Endothelial cell (in vitro differentiated cells): Measurements from ENCODE around the gene NCAN. TPM values are rescaled to one million over a fixed set of nuclear protein-coding genes. Genes with fewer than 3 reads are reported as not detected.

Source experiments
- DNase-seq: peaks from one replicate; pipeline ENCODE4 v3.0.0; 2021; ENCODE audit warnings: low spot score
- H3K27ac Mint-ChIP-seq: one replicate; pipeline ENCODE4 v1.8.0; 2021; ENCODE audit warnings: mixed read lengths, inconsistent platforms; ENCODE audit not compliant: unreplicated experiment
- H3K27me3 Mint-ChIP-seq: one replicate; pipeline ENCODE4 v1.8.0; 2021; ENCODE audit warnings: mild to moderate bottlenecking, moderate library complexity, mixed read lengths, inconsistent platforms; ENCODE audit not compliant: unreplicated experiment
- H3K36me3 Mint-ChIP-seq: one replicate; pipeline ENCODE4 v1.8.0; 2021; ENCODE audit warnings: mild to moderate bottlenecking, low read depth, mixed read lengths, inconsistent platforms; ENCODE audit not compliant: unreplicated experiment
- H3K4me1 Mint-ChIP-seq: one replicate; pipeline ENCODE4 v1.8.0; 2021; ENCODE audit warnings: mild to moderate bottlenecking, mixed read lengths, inconsistent platforms; ENCODE audit not compliant: unreplicated experiment
- H3K4me3 Mint-ChIP-seq: one replicate; pipeline ENCODE4 v1.8.0; 2021; ENCODE audit warnings: mild to moderate bottlenecking, mixed read lengths, inconsistent platforms; ENCODE audit not compliant: unreplicated experiment
- H3K9me3 Mint-ChIP-seq: one replicate; pipeline ENCODE4 v1.8.0; 2021; ENCODE audit warnings: mixed read lengths, inconsistent platforms; ENCODE audit not compliant: unreplicated experiment
- long read RNA-seq: library from polyadenylated mRNA; unstranded; transcript quantifications from one replicate; pipeline ENCODE4 v2.0.0, GENCODE V29; 2020; ENCODE audit not compliant: unreplicated experiment
- total RNA-seq: library from RNA; stranded (reverse); fragmentation: NEBNext Ultra II Directional; extraction: Animal tissue kit (Norgen Biotek cat#: 25700); gene quantifications from one replicate; pipeline ENCODE4 v1.2.1, GENCODE V29; 2021; ENCODE audit not compliant: unreplicated experiment
- TF ChIP-seq, protein P1 (sequence below): fragments of 200-600 bp; sonication (generic); IDR thresholded peaks from one replicate; pipeline ENCODE4 v1.5.0; 2021; ENCODE audit warnings: antibody characterized with exemption; ENCODE audit not compliant: unreplicated experiment

Gene NCAN
- 0.05 TPM for total RNA-seq
- long read RNA-seq, result 0 reads

DNA sequence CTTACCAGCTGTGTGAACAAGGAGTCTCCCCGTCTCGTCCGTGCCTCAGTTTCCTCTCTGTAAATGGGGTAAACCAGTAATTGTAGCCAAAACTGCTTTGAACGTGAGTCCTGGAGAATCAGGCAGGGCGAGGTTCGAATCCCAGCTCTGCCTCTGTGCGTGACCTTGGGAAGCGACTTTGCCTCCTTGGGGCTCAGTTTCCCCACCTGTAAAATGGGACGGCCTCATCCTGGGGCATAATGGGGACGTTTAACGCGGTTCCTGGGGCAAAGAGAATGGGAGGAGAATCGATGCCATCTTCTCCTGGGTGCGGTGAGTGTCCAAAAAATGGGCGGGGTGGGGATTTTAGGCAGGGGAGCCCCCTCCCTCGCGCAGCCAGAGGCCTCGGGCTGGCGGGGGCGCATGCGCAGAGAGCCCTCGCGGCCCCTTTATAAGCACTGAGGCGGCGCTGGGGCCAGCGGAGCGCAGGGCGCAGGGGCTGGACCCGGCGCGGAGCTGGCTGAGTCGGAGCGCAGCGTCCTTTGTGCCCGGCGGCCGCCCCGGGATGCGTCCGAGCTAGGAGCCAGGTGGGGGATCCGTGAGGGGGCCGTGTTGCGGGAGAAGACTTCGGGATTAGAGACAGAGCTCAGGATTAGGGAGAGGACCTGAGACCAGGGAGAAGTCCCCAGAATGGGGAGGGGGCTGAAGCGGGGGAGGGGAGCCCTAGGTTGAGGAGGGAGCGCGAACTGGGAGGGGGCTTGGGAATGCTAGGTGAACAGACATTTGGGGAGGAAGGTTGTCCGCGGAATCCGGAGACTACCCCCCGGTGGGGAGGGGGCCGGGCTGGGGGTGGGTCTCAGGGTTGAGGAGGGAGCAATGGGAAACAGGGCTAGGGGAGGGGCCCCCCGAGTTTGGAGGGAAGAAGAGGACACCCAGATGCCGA, at the start of gene NCAN:
Gene NCAN (plus strand): TSS at position 460 of the 922 bp plus-strand sequence. CDS start 4,996 bp downstream, outside the sequence.
- H3K36me3 Mint-ChIP-seq, result peaks cover 11% of the 10 kb centered on the region
- H3K4me3 Mint-ChIP-seq, result no peak within 1 kb of the TSS
- H3K27me3 Mint-ChIP-seq, result peaks cover 27% of the 10 kb centered on the region
- H3K27ac Mint-ChIP-seq, result no peak within 1 kb of the TSS
- no peaks in the 10 kb centered on the region for H3K9me3 Mint-ChIP-seq
- TF ChIP-seq, protein P1, sequence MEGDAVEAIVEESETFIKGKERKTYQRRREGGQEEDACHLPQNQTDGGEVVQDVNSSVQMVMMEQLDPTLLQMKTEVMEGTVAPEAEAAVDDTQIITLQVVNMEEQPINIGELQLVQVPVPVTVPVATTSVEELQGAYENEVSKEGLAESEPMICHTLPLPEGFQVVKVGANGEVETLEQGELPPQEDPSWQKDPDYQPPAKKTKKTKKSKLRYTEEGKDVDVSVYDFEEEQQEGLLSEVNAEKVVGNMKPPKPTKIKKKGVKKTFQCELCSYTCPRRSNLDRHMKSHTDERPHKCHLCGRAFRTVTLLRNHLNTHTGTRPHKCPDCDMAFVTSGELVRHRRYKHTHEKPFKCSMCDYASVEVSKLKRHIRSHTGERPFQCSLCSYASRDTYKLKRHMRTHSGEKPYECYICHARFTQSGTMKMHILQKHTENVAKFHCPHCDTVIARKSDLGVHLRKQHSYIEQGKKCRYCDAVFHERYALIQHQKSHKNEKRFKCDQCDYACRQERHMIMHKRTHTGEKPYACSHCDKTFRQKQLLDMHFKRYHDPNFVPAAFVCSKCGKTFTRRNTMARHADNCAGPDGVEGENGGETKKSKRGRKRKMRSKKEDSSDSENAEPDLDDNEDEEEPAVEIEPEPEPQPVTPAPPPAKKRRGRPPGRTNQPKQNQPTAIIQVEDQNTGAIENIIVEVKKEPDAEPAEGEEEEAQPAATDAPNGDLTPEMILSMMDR, result no peak
- peaks cover 2% of the 10 kb centered on the region for H3K4me1 Mint-ChIP-seq
- peak; percentile 31 for DNase-seq

DNA sequence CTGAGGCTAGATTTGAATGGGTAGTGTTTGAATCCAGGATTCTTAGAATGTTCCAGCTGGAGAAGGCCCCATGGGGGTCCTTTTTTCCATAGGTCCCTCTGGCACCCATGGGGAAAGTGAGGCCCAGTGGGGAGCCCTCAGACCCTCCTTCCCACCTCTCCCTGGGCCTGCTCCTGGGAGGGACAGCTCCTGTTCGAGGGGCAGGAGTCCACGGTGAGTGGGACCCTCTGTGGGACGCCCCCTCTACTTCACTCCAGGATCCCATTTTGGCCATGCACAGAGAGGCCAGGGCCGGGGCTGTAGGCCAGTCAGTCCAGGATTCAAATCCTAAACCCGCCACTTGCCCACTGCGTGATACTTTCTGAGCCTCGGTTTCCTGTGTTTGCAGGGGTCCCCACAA, 49.3 kb upstream of the NCAN start:
- no peak overlapping the region for H3K27ac Mint-ChIP-seq
- H3K4me1 Mint-ChIP-seq, result peaks cover 3% of the 10 kb centered on the region
- TF ChIP-seq, protein P1, result no peak
- peaks cover 4% of the 10 kb centered on the region for H3K36me3 Mint-ChIP-seq
- peaks cover 5% of the 10 kb centered on the region for H3K27me3 Mint-ChIP-seq
- no peak for DNase-seq
- no peaks in the 10 kb centered on the region for H3K9me3 Mint-ChIP-seq
- H3K4me3 Mint-ChIP-seq, result no peak overlapping the region

DNA sequence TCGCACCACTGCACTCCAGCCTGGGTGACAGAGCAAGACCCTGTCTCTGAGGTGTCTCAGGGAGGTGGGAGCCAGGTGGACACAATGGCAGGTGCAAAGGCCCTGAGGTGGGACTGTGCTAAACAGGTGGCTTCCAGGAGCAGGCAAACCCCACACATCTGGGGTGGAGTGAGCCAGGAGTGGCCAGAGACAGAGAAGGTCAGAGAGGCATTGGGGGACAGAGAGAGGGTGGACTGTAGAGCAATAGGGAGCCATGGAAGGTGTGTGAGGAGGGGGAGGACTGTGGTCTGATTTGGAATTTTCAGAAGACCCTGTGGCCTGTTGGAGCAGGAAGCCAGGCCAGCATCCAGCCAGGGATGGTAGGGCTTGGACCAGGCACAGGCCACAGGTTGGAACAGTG, 46.4 kb upstream of the NCAN start:
- peaks cover 4% of the 10 kb centered on the region for H3K4me1 Mint-ChIP-seq
- H3K36me3 Mint-ChIP-seq, result peaks cover 4% of the 10 kb centered on the region
- TF ChIP-seq, protein P1, result no peak
- no peak for DNase-seq
- H3K27ac Mint-ChIP-seq, result no peak overlapping the region
- H3K27me3 Mint-ChIP-seq, result peaks cover 13% of the 10 kb centered on the region
- no peak overlapping the region for H3K4me3 Mint-ChIP-seq
- H3K9me3 Mint-ChIP-seq, result no peaks in the 10 kb centered on the region

DNA sequence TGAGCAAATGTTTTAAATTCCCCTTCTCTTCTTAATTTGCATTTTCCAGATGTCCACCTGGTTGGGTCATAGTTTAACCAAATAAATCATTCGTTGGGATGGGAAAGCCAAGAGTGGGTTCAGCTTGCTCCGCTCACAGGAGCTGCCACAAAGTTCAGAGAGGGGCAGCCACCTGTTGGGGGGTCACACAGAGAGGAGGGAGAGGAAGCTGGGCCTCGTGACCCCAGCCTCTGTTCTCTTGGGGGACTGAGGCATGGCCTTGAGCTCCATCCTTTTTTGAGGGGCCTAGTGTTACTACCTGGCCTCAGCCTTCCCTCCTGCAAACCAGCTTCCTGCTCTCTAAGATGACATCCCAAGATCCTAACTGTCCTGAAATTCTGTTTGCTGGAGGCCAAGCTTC, 44.1 kb upstream of the NCAN start:
- Mint-ChIP-seq H3K9me3 (no peaks in the 10 kb centered on the region), H3K4me3 (no peak overlapping the region), H3K27ac (no peak overlapping the region), H3K4me1 (peaks cover 6% of the 10 kb centered on the region), H3K27me3 (peaks cover 11% of the 10 kb centered on the region), H3K36me3 (no peaks in the 10 kb centered on the region)
- no peak for DNase-seq
- TF ChIP-seq, protein P1, result no peak
